CD4-positive, alpha-beta T cell treated with Interleukin-17A for 4 hours (primary cell): ENCODE measurements around the gene JUN.

ENCODE experiments used
- DNase-seq: peaks from one replicate; pipeline ENCODE4 v3.0.0-alpha.2; 2020; ENCODE audit warnings: mixed read lengths

JUN gene

DNA sequence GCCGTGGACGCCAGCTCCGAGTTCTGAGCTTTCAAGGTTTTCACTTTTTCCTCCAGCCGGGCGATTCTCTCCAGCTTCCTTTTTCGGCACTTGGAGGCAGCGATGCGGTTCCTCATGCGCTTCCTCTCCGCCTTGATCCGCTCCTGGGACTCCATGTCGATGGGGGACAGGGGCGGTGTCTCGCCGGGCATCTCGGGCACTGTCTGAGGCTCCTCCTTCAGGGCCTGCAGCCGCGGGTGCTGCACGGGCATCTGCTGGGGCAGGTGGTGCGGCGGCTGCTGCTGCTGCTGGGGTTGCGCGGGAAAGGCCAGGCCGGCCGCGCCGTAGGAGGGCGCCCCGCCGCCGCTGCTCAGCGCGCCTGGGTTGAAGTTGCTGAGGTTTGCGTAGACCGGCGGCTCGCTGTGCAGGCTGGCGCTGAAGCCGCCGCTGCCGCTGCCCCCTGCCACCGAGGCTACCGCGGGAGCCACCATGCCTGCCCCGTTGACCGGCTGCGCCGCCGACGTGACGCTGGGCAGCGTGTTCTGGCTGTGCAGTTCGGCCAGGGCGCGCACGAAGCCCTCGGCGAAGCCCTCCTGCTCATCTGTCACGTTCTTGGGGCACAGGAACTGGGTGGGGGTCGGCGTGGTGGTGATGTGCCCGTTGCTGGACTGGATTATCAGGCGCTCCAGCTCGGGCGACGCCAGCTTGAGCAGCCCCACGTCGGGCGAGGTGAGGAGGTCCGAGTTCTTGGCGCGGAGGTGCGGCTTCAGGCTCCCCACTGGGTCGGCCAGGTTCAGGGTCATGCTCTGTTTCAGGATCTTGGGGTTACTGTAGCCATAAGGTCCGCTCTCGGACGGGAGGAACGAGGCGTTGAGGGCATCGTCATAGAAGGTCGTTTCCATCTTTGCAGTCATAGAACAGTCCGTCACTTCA is 1.4 kb downstream of the JUN start:
- DNase-seq = peak; percentile 74

DNA sequence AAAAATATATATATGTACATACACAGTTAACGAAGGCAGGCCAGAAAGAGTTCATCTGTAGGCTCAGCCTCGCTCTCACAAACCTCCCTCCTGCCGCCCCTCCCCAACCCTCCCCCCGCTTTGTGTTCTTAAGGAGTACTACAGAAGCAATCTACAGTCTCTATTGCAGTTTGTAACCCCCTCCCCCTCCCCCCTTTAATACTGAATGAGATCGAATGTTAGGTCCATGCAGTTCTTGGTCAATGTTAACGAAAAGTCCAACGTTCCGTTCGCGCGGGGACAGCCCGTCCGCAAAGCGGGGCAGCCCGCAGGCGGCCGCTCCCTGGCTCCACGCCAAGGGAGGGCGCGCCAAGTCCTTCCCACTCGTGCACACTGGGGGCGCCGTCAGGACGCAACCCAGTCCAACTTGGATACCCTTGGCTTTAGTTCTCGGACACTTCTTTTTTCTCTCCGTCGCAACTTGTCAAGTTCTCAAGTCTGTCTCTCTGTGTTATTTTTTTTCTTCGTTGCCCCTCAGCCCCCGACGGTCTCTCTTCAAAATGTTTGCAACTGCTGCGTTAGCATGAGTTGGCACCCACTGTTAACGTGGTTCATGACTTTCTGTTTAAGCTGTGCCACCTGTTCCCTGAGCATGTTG is 2.2 kb downstream of the JUN start:
- peak; percentile 52 for DNase-seq

DNA sequence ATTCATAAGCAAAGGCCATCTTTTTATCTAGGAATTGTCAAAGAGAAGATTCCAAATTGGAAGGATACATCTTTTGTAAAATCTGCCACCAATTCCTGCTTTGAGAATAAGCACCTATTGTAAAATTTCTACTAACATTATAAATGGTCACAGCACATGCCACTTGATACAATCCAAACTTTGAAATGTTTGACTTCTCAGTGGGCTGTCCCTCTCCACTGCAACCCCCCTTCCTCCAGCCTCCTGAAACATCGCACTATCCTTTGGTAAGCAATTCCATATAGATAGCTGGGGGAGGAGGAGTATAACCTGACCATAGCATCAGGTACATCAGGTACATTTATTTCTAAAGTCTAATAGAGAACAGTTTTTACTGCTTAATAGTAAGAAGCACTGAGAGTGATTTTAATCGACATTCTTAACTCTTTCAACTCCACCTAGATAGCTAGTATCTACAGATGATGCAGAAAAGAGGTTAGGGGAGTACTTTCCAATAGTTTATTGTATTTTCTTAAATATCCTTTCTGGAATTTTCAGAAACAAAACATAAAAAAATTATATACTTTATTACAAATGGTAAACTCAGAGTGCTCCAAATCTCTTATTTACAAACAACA is 2.9 kb downstream of the JUN start:
- DNase-seq = no peak

DNA sequence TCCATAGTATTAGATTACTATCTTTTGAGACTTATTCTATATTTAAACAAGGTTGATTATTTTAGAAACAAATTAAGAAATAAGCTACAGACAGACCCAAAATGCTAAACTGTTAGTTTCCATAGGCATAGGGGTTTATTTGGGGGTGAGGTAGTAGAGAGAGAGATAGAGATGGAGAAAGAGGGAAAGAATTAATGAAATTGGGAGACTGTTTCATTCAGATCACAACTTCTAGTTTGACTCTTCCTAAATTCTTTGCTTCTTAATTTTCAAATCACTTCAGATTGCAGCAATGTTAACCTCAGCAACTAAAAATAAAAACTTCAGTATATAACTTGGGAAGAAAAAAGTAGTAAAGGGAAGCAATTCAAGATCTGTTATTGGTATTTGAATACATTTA is 3.4 kb downstream of the JUN start:
- no peak for DNase-seq

DNA sequence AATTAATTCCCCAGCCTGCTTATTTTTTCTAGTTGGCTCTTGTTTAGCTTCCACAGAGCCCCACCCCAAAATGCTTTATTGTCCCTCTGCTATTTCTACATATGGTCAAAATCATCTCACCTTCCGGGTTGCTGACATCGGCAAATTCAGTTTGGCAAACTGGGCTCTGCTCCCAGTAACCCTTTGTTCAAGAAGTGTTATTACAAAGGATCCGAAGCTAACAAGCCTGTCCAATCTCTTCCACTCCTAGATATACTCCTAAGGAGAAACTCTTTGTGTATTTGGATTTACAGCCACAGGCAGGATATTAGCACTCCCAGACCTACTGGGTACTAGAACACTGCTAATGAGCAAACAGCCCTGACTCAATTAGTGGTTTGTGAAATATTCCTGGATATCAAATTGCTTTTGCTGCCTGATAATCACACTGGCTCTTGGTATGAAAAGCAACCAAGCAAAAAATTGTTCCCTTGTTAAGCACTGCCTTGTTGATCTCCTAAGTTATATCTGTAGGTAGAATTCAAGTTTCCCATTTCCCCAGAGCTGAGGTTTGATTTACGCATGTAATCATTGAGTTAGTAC is 4.0 kb downstream of the JUN start:
- no peak for DNase-seq

DNA sequence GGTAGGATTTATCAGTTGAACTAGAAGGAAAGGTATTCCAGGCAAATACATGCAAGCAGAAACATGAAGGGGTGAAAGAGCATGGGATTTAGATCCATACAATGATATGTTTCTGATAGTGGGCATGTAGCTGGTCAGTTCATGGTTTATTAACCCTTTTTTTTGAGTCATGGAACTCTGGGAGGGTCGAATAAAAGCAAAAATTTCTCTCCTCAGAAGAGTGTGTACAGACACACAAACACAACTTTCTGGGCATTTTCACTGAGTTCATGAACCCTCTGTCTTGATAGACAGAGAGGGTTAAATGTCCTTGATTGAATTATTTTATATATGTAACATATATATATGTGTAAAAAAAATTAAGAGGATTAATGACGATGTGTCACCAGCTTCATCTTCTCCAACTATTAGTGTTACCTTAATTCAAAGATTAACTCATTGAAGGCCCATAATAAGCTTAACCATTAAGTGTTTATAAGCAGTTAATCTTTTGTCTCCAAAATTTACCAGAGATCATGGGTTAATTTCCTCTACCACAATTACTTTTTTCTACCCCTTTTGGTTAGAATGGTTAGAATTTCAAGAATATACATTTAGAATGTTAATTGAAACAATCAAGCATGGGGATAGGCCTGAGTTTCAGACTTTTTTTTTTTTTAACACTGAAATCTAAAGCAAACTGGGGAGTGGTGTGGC is 4.6 kb downstream of the JUN start:
- DNase-seq = no peak

DNA sequence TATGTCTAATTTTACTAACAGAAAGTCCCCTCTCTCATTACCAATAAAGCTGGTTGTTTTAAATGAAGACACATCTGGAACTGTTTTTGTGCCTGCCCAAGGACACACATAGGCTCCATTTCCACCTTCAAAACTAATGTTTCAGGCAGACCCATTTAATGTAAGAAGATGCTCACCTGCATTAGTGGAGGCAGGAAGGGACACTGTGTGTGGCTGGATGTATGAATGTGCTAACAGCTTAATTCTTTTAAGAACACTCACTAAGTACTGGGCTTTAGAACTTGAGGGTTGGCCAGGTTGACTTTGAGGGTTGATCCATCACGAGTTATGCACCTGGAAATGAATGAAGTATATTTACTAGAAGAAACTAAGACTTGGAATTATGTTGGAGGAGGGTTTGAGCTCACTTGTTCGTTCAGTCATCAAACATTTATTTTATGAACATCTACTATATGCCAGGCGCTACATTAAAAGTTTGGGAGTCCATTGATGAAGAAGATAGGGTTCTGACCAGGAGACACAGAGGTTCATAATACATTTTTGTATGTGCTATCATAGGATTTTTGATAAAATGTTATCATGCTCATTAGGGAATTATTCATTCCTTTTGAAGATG is 5.4 kb downstream of the JUN start:
- no peak for DNase-seq

DNA sequence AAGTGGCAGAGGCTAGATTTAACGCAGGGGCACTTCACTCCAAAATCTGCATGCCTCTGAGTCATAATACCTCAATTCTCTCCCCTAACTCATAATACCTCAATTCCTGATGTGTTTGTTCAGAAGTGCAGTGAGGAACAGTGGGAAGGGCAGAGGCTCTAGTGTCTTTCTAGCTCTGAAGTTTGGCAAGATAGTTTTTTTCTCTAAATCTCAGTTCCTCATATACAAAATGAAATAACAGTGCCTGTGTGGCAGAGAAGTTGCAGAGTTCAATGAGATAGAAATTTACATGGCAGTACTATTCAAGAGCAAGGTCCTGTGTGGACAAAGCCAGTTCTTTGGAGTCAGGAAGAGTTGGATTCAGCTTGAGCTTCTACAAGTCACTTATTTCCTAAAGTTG is 9.8 kb downstream of the JUN start:
- DNase-seq = no peak

DNA sequence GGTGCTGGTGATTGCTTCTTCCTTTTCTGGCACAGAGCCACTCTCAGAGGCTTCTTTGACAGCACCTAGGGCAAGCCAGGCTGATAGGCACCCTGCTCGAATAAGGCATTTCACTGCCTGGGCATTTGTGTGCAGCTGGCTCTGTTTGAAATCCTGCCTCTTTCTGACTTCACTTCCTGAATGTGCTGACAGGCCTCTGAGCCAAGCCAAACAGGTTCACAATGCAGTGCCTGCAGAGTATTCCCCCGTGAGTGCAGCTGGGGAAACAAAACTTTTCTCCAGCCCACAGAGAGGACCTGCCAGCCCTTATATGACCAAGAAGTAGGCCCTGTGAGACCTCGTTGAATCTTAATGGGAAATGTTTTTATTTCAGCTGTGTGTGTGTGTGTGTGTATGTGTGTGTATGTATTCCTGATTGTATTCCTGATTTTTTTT is 10.4 kb downstream of the JUN start:
- DNase-seq = peak; percentile 46

DNA sequence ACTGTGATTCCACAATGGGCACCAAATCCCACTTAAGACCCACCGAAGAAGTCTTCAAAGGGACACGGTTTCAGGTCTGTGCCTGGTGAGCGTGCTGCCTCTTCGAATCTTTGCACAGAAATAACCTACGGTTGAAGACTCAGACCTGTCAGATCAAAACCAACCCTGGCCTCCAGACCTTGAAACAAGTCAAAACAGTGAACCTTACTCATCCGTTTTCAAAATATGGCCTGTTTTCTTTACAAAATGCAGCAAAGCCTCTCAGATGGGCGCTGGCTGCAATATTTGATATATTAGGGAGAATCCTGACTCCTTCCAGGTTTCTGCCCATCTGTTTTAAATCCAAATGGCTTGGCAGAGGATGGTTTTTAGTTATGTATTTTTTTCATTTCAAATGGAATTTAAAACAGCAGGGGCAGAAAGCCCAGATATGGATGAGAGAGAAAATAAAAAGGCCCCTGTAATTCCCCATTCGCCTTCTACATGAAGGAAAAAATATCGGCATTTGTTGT is 14.0 kb downstream of the JUN start:
- no peak for DNase-seq

DNA sequence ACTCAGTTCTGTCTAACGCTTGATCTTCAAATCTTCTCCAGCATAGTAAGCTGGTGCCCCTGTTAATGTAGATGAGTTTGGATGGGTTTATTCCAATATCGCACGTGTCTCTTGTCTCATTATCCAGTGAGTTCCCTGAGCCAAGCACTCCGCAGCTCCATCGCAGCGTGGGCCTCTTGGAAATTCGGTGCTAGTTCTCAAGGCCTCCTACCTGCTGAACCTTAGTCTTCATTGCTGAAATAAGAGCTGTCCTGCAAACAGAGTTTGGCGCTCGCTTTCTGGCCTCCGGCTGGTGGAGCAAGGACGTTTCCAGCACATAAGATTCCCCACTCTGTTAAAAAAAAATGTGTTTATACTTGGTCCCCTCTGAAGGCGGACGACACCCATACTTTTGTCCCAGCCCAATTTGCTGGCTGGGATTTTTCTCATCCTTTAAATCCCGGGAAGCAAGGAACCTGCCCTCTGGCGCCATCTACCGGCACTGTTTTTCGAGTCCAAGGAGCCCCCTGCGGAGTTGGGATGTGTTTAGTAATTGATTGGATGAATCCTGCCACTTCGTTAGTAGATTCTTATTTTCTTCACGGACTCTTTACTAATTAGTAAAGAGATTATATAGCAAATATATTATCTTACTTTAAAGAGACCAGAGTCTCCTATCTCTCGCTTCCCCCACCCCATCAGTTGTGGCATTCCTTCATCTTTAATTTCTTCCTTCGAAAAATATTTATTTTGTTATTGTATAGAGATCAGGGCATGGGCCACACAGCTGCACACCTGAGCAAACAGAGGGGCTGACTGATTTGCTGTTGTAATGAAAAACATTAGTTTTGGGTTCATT is 14.7 kb downstream of the JUN start:
- peak; percentile 65 for DNase-seq

DNA sequence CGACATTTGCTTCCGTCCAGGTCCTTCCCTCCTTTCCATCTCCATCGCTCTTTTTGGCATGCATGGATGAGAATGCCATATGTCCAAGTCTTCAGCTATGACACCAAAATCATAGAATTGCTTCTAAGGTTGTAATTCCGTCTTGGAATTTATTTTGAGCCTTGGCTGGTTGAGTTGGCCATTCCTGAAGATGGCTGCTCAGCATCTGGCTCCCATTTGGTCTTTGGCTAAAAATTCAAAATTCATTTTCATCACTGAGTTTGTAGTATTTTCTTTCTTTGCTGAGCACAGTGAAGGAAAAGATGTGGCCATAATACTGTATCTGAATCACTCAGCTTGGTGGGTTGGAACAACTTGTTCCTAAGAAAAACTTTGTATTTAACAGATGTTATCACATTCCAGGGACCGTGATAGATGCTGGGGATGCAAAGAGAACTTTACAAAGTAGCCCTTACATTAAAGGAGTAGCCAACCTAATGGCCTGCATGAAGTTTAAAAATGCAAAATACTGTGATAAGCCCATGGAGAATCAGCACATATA is 15.6 kb downstream of the JUN start:
- no peak for DNase-seq

DNA sequence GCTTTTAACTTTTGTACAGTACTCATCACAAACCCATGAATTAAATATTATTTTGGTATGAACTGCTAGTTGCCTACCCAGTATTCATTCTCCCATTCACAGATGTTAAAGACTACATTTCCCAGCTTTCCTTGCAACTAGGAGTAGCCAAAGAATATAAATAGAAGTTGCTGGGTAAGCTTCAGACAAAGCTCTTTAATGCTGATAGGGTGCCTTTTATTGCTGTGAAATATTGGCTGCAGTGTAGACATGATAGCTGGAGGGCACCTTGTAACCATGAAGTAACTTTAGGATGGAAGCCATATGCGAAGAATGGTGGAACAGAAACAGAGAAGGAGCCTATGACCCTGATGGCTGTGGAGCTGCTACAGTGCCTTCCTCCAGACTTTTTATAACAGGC is 16.7 kb downstream of the JUN start:
- no peak for DNase-seq

DNA sequence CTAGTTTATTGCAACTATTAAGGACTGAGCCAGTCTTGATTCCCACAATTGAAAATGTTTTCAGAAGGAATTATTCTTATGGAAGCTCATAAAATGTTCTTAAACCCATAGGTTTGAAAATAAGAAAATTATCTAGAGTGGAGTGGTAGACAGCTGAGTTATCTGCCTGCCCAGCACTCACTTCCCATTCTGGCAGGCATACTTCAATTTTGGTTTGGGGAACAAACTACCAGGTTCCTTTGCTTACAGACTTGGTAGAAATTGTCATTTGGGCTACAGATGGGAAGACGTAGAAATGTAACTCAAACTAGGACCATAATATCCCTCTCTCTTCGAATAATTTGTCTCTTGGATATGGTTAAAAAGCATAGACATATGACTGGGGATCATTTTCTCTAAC is 18.4 kb downstream of the JUN start:
- DNase-seq = no peak

DNA sequence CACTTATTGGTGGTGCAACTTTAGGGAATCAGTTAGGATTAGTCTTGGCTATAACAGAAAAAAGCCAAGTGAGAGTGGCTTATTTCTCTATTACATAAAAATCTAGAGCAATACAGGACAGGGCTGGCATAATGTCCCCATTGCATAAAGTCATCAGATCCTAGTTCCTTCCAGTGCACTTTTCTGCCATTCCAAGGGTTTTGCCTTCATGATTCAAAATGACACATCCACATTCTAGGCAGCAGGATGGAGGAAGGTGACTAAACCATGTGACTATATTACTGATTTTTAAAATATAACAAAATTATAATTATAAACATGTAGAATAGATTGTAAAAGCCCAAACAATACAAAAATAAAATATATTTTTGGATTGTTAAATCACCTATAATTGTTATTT is 18.8 kb downstream of the JUN start:
- DNase-seq = no peak

DNA sequence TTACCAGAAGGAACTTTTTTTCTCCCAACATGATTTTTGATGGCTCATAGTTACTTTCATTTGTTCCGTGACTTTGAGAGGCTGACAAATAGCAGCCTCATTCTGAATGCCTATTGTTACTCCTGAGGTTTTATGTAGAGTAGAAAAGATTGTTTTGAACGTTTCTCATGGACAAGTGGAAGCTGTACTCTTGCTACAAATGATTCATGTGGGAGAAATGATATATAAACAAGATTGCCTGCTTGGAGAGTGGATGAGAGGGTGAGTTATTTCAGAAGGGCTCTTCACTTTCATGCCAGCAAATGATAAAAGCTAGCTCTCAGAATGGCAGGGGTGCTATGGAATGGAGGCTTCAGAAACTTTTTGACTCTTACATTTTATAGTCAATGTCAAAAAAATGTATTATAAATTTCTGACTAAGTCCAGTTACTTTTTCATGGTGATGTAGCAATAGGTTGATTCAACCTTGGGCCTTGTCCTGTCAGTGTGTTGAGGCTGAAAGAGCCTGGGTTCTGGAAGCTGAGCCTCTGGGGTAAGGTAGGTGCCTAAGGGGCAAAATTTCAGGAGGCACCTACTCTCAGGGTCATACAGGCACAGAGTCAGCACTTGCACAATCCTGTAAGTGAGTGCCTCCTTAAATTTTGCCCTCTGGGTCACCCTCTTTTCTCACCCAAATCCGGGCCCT is 19.4 kb downstream of the JUN start:
- no peak for DNase-seq

DNA sequence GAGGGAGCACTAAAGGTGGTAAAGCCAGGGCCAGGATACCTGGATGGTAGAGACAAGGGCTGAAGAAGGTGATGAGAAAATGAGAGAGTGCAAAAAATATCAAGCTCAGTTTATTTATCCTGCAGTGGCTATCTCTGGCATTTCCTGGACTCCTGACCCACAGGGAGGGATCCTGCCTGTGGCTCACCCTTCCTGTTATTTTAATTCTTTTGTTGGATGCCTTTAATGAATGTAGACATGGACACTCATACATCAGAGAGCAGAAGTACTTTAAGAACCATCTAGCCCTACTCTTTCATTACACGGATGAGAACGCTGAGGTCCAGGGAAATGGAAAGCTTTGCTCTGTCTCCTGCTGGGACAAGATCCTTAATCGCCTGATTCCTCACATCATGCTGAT is 20.6 kb downstream of the JUN start:
- no peak for DNase-seq

DNA sequence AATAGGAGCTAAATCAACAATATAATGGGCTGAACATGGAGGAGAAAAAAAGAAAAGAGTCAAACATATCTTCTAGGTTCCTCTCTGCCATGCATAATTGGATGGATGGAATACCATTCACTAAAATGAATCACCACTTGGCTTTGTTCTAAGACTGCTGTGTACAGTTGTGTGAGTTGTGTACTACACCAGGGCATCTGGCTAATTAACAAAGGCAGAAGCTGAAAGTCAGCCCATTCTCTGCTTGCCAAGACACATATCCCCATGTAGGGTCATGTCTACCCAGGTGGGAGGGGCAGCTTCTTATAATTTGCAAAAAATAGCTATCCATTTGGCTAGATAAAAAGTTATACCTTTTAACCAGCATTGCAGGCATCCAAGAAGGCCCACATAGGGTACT is 21.0 kb downstream of the JUN start:
- no peak for DNase-seq

DNA sequence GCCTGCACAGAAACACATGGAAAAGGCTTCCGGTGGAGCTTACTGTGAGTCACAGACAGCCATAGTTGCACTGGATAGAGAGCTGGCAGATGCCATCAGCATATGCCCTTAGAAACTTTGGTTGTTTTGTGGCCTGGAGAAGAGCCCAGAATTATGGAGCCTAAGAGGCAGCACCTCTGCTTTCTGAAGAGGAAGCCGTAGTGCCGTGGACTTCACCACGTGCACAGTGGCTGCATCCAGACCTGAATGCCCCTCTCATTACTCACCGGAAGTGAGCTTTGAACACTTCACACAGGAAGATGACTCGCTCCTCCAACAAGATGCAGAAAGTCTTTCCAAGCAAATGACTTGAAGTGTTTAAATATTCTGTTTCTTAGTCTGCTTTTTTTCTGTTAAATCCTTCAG is 28.4 kb downstream of the JUN start:
- DNase-seq = peak; percentile 62

DNA sequence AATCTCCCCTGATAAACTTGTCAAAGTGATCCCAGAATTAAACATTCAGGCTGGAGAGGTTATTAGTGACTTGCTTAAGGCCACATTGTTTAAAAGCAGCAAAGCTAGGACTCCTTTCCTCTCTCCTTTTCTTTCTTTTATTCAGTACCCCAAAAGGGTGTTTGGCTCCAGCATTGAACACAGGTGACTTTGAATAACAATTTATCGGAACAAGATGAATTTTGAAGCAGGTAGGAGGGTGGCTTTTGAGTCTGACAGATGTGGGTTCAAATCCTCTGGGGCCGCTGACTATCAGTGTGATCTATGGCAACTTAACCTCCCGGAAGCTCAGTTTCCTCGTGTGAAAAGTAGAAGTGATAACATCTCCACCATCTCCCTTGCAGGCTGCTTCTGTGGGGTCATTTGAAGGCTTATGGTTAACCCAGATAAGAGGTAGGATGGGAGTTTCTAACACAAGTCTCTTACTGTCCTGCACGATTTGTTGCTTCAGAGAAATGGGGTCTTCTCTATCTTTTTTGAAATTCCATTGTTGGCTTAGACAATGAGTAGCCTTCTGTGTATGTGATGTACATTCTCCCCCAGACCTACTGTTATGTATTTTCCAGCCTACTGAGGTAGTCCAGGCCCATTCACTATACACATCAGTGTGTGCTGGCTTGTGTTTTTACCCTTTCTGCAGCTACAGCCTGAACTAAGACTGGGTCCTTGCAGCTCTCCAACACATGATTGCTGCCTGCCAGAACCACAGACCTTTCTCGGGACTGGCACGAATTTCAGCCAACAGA is 29.0 kb downstream of the JUN start:
- peak; percentile 34 for DNase-seq
